GM04503 (cell line): ENCODE results near the gene MAN2B1.
"Not testable (repeated sequence)": the region's sequence is repeated elsewhere in the genome, so short reads cannot be mapped to it uniquely, and the experiment has no call there.

Experiments
- DNase-seq: peaks from one replicate; pipeline ENCODE4 v3.0.0-alpha.2; 2012; ENCODE audit warnings: low read depth

MAN2B1 gene

GRCh38 chr19:12657966-12658365 is 8.6 kb downstream of the MAN2B1 start:
- no peak for DNase-seq

GRCh38 chr19:12656899-12657571 is 9.5 kb downstream of the MAN2B1 start:
- DNase-seq, result no peak

- DNase-seq, result no peak
Observed at GRCh38 chr19:12655546-12655945, 11.0 kb downstream of the MAN2B1 start.

- no peak for DNase-seq
Observed at GRCh38 chr19:12652219-12652618, 14.3 kb downstream of the MAN2B1 start.

- no peak for DNase-seq
Observed at GRCh38 chr19:12649941-12650340, 16.6 kb downstream of the MAN2B1 start.

GRCh38 chr19:12648088-12648487 is 18.5 kb downstream of the MAN2B1 start:
- DNase-seq, result no peak

- DNase-seq, result no peak
Observed at GRCh38 chr19:12647490-12648071, 19.0 kb downstream of the MAN2B1 start.

GRCh38 chr19:12647047-12647446 is 19.5 kb downstream of the MAN2B1 start:
- no peak for DNase-seq

- no peak for DNase-seq
Observed at GRCh38 chr19:12646551-12646950, 20.0 kb downstream of the MAN2B1 start.

GRCh38 chr19:12643716-12644115 is 22.8 kb downstream of the MAN2B1 start:
- not testable (repeated sequence) for DNase-seq

- DNase-seq, result no peak
Observed at GRCh38 chr19:12642506-12642905, 24.0 kb downstream of the MAN2B1 start.

GRCh38 chr19:12641456-12641855 is 25.1 kb downstream of the MAN2B1 start:
- DNase-seq, result no peak

GRCh38 chr19:12639901-12640613 is 26.5 kb downstream of the MAN2B1 start:
- DNase-seq, result peak; percentile 28

GRCh38 chr19:12638611-12639182 is 27.8 kb downstream of the MAN2B1 start:
- DNase-seq, result no peak

- DNase-seq, result no peak
Observed at GRCh38 chr19:12636631-12637030, 29.9 kb downstream of the MAN2B1 start.

GRCh38 chr19:12629215-12629614 is 37.3 kb downstream of the MAN2B1 start:
- no peak for DNase-seq

- no peak for DNase-seq
Observed at GRCh38 chr19:12628040-12629022, 38.2 kb downstream of the MAN2B1 start.

- no peak for DNase-seq
Observed at GRCh38 chr19:12626958-12627357, 39.6 kb downstream of the MAN2B1 start.

GRCh38 chr19:12623361-12624031 is 43.0 kb downstream of the MAN2B1 start:
- no peak for DNase-seq

- not testable (repeated sequence) for DNase-seq
Observed at GRCh38 chr19:12621253-12622024, 45.1 kb downstream of the MAN2B1 start.
